Loucy (cell line): ENCODE data around the gene MYO3A.

Source experiments
- CTCF ChIP-seq: fragments of 200-600 bp; sonication (generic); conservative IDR thresholded peaks from 2 replicates; pipeline ENCODE4 v1.5.1; 2014; ENCODE audit warnings: mild to moderate bottlenecking, antibody characterized with exemption, low read length
- EZH2phosphoT487 ChIP-seq: fragments of 200-600 bp; IDR thresholded peaks from 2 replicates; pipeline ENCODE4 v1.6.1; 2018; ENCODE audit warnings: antibody characterized with exemption, mild to moderate bottlenecking, moderate library complexity, borderline replicate concordance

- TF ChIP-seq CTCF (no peak), EZH2phosphoT487 (no peak)
Observed at GRCh38 chr10:25952857-25953256, 18.8 kb downstream of the MYO3A start.
